ENCODE measurements around the gene TDRD6. TPM values are rescaled to one million over a fixed set of nuclear protein-coding genes. Genes with fewer than 3 reads are reported as not detected.

TDRD6 gene
- total RNA-seq, 4 donors from 2014 or later: 0.49 to 1.8 (median 0.82) TPM

- no peak overlapping the region for H3K4me3 ChIP-seq
- H3K36me3 ChIP-seq: peaks cover 26% of the 10 kb centered on the region
- no peaks in the 10 kb centered on the region for H3K9me3 ChIP-seq
- no peak for DNase-seq (ENCODE audit: low spot score in 2 of 2)
- H3K27me3 ChIP-seq: no peaks in the 10 kb centered on the region
- WGBS: 90% methylated on average over 1 of the region's 1 CpG
- no peaks in the 10 kb centered on the region for H3K4me1 ChIP-seq
- no peak overlapping the region for H3K27ac ChIP-seq
- TF ChIP-seq EP300 (IDR thresholded peaks at IDR 0.05): no peak
- TF ChIP-seq CTCF (IDR thresholded peaks at IDR 0.05): no peak
- no peak for TF ChIP-seq POLR2AphosphoS5 (IDR thresholded peaks at IDR 0.05)
- TF ChIP-seq POLR2A (IDR thresholded peaks at IDR 0.05): no peak
These were observed 13.3 kb upstream of the TDRD6 start for GRCh38 chr6:46674410-46674809.

GRCh38 chr6:46676604-46677313 is 10.9 kb upstream of the TDRD6 start:
- no peak for DNase-seq (ENCODE audit: low spot score in 2 of 2)
- H3K9me3 ChIP-seq: no peaks in the 10 kb centered on the region
- 91% methylated on average over 6 of the region's 6 CpGs for WGBS
- no peak overlapping the region for H3K4me3 ChIP-seq
- H3K27me3 ChIP-seq: no peaks in the 10 kb centered on the region
- H3K27ac ChIP-seq: no peak overlapping the region
- peaks cover 15% of the 10 kb centered on the region for H3K36me3 ChIP-seq
- no peaks in the 10 kb centered on the region for H3K4me1 ChIP-seq
- TF ChIP-seq EP300 (IDR thresholded peaks at IDR 0.05) (no peak), POLR2A (IDR thresholded peaks at IDR 0.05) (no peak), CTCF (IDR thresholded peaks at IDR 0.05) (no peak), POLR2AphosphoS5 (IDR thresholded peaks at IDR 0.05) (no peak)

GRCh38 chr6:46677314-46677654 is 10.4 kb upstream of the TDRD6 start:
- DNase-seq (ENCODE audit: low spot score in 2 of 2): no peak
- H3K36me3 ChIP-seq: peaks cover 15% of the 10 kb centered on the region
- 84% methylated on average over 4 of the region's 4 CpGs for WGBS
- H3K27me3 ChIP-seq: no peaks in the 10 kb centered on the region
- no peaks in the 10 kb centered on the region for H3K9me3 ChIP-seq
- no peak overlapping the region for H3K27ac ChIP-seq
- TF ChIP-seq POLR2A (IDR thresholded peaks at IDR 0.05) (no peak), CTCF (IDR thresholded peaks at IDR 0.05) (no peak), EP300 (IDR thresholded peaks at IDR 0.05) (no peak), POLR2AphosphoS5 (IDR thresholded peaks at IDR 0.05) (no peak)
- H3K4me1 ChIP-seq: no peaks in the 10 kb centered on the region
- H3K4me3 ChIP-seq: no peak overlapping the region

GRCh38 chr6:46684771-46685170 is 2.9 kb upstream of the TDRD6 start:
- no peaks in the 10 kb centered on the region for H3K9me3 ChIP-seq
- WGBS: 77% methylated on average over 4 of the region's 4 CpGs

More at GRCh38 chr6:46684771-46685170, 2.9 kb upstream of the TDRD6 start:
- Histone ChIP-seq H3K27ac (no peak overlapping the region), H3K4me3 (no peak overlapping the region), H3K36me3 (no peaks in the 10 kb centered on the region), H3K4me1 (no peaks in the 10 kb centered on the region), H3K27me3 (no peaks in the 10 kb centered on the region)
- TF ChIP-seq POLR2A (IDR thresholded peaks at IDR 0.05) (no peak), CTCF (IDR thresholded peaks at IDR 0.05) (no peak), POLR2AphosphoS5 (IDR thresholded peaks at IDR 0.05) (no peak), EP300 (IDR thresholded peaks at IDR 0.05) (no peak)
- no peak for DNase-seq (ENCODE audit: low spot score in 2 of 2)

Data from suprapubic skin (tissue), 4 donors.